HepG2 (cell line): ENCODE measurements around the gene PKMYT1. TPM values are rescaled to one million over a fixed set of nuclear protein-coding genes. Genes with fewer than 3 reads are reported as not detected.

Experiments
- CBX2 ChIP-seq, 2 experiments: fragments of 200-600 bp in 1 of 2; sonication (generic); formaldehyde crosslinking in 1 of 2; IDR thresholded peaks; 2 replicates each; pipeline versions ENCODE4 v1.7.0 to v1.8.1; 2018 to 2022; ENCODE audit warnings: low read depth in 2 of 2, low read length in 1 of 2, mild to moderate bottlenecking in 1 of 2, missing genetic modification reagents in 1 of 2
- GLI4 ChIP-seq: sonication (generic); formaldehyde crosslinking; IDR thresholded peaks from 2 replicates; pipeline ENCODE4 v1.5.1; 2020; ENCODE audit warnings: missing genetic modification reagents, mild to moderate bottlenecking, moderate library complexity, borderline replicate concordance
- HMGXB4 ChIP-seq, 2 experiments: sonication (generic) in 1 of 2; formaldehyde crosslinking in 1 of 2; IDR thresholded peaks; 2 replicates each; pipeline versions ENCODE4 v1.4.0 to v1.6.1; 2018 to 2020; ENCODE audit warnings: missing genetic modification reagents in 2 of 2, borderline replicate concordance in 1 of 2, low read depth in 1 of 2, mild to moderate bottlenecking in 1 of 2, missing biosample characterization in 1 of 2
- HNRNPUL1 ChIP-seq: fragments of 200-400 bp; formaldehyde crosslinking; IDR thresholded peaks from 2 replicates; pipeline ENCODE4 v1.6.1; 2017; ENCODE audit warnings: low read depth, mild to moderate bottlenecking, low read length, moderate library complexity
- KAT7 ChIP-seq: IDR thresholded peaks from 2 replicates; pipeline ENCODE4 v1.6.1; 2018; ENCODE audit warnings: borderline replicate concordance, missing compliant biosample characterization
- KDM5B ChIP-seq: sonication (generic); formaldehyde crosslinking; IDR thresholded peaks from 2 replicates; pipeline ENCODE4 v1.4.0; 2020; ENCODE audit warnings: missing genetic modification reagents, mild to moderate bottlenecking, borderline replicate concordance
- MIER3 ChIP-seq: IDR thresholded peaks from 2 replicates; pipeline ENCODE4 v1.6.1; 2016; ENCODE audit warnings: missing compliant biosample characterization, borderline replicate concordance
- SMARCC2 ChIP-seq: fragments of 450-650 bp; IDR thresholded peaks from 2 replicates; pipeline ENCODE4 v1.6.1; 2017; ENCODE audit warnings: antibody characterized with exemption, mild to moderate bottlenecking
- TCF7L2 ChIP-seq: IDR thresholded peaks from 2 replicates; pipeline ENCODE4 v1.6.1; 2011; ENCODE audit warnings: mild to moderate bottlenecking, low read depth, low read length, moderate library complexity
- TIGD3 ChIP-seq: sonication (generic); formaldehyde crosslinking; IDR thresholded peaks from 2 replicates; pipeline ENCODE4 v1.5.1; 2020; ENCODE audit warnings: mild to moderate bottlenecking, missing genetic modification reagents, borderline replicate concordance
- ZBTB3 ChIP-seq: sonication (generic); formaldehyde crosslinking; IDR thresholded peaks from 2 replicates; pipeline ENCODE4 v1.4.0; 2020; ENCODE audit warnings: low read depth, mild to moderate bottlenecking, moderate library complexity, missing genetic modification reagents, borderline replicate concordance
- ZHX1 ChIP-seq: sonication (generic); formaldehyde crosslinking; IDR thresholded peaks from 2 replicates; pipeline ENCODE4 v1.8.1; 2022; ENCODE audit warnings: low read depth, mild to moderate bottlenecking, missing genetic modification reagents
- ZNF160 ChIP-seq: sonication (generic); formaldehyde crosslinking; IDR thresholded peaks from 2 replicates; pipeline ENCODE4 v1.8.0; 2022; ENCODE audit warnings: mild to moderate bottlenecking, inconsistent platforms, missing genetic modification reagents
- ZNF572 ChIP-seq: sonication (generic); formaldehyde crosslinking; IDR thresholded peaks from 2 replicates; pipeline ENCODE4 v1.5.1; 2020; ENCODE audit warnings: mild to moderate bottlenecking, missing genetic modification reagents
- ZNF672 ChIP-seq: sonication (generic); formaldehyde crosslinking; IDR thresholded peaks from 2 replicates; pipeline ENCODE4 v1.8.1; 2022; ENCODE audit warnings: missing genetic modification reagents
- ZNF691 ChIP-seq: sonication (generic); formaldehyde crosslinking; IDR thresholded peaks from 2 replicates; pipeline ENCODE4 v1.4.0; 2020; ENCODE audit warnings: missing genetic modification reagents, low read depth, mild to moderate bottlenecking, borderline replicate concordance
- ZNF713 ChIP-seq: sonication (generic); formaldehyde crosslinking; IDR thresholded peaks from 2 replicates; pipeline ENCODE4 v1.4.0; 2020; ENCODE audit warnings: mild to moderate bottlenecking, missing genetic modification reagents
- polyA plus RNA-seq, 8 experiments: library from polyadenylated mRNA; depleted of rRNA in 3 of 8; stranded (reverse) in 7 of 8; unstranded in 1 of 8; fragments of >200 nt; fragmentation: Illumina TruSeq in 4 of 8; extraction: Trizol in 4 of 8; gene quantifications; 2 replicates each; pipeline versions ENCODE4 v1.2.1 to v1.2.3, GENCODE V29; 2011 to 2016; ENCODE audit warnings: low read depth in 4 of 8, missing spikeins in 1 of 8, mixed read lengths in 1 of 8; ENCODE audit not compliant: insufficient read depth in 1 of 8
- total RNA-seq, 5 experiments: library from RNA; depleted of rRNA; stranded (reverse); fragments of >200 nt; fragmentation: Illumina TruSeq; extraction: Trizol; gene quantifications; 2 replicates each; pipeline ENCODE4 v1.2.3, GENCODE V29; 2016; ENCODE audit warnings: low read depth in 1 of 5
- TF ChIP-seq, protein P1 (sequence below): sonication (generic); formaldehyde crosslinking; IDR thresholded peaks from 2 replicates; pipeline ENCODE4 v1.4.0; 2020; ENCODE audit warnings: missing genetic modification reagents, borderline replicate concordance

Gene PKMYT1
- total and polyA plus RNA-seq, 2 of the 13 experiments (the other 11 are each of a cell fraction or from before 2014, with no cell fraction given), result 7.0 to 27.8 TPM

- peak; percentile 24 to 32; a peak in 3 of 4 replicates for TF ChIP-seq HMGXB4 (CRISPR knock-in tag; IDR thresholded peaks at IDR 0.05; ENCODE audit: borderline replicate concordance in 1 of 2, low read depth in 1 of 2)
- TF ChIP-seq ZNF713 (CRISPR knock-in tag), result no peak
- no peak for TF ChIP-seq GLI4 (CRISPR knock-in tag)
- TF ChIP-seq TIGD3 (CRISPR knock-in tag), result no peak
- no peak for TF ChIP-seq MIER3
- no peak for TF ChIP-seq ZHX1 (CRISPR knock-in tag)
- no peak for TF ChIP-seq ZNF572 (CRISPR knock-in tag)
- TF ChIP-seq HNRNPUL1, result no peak
- TF ChIP-seq CBX2 (IDR thresholded peaks at IDR 0.05; ENCODE audit: low read depth, low read length), result no peak
- TF ChIP-seq CBX2 (CRISPR knock-in tag; IDR thresholded peaks at IDR 0.05; ENCODE audit: low read depth), result no peak
- TF ChIP-seq KAT7, result no peak
- TF ChIP-seq SMARCC2, result no peak
- TF ChIP-seq KDM5B (CRISPR knock-in tag), result no peak
- no peak for TF ChIP-seq ZBTB3 (CRISPR knock-in tag)
- TF ChIP-seq, protein P1, sequence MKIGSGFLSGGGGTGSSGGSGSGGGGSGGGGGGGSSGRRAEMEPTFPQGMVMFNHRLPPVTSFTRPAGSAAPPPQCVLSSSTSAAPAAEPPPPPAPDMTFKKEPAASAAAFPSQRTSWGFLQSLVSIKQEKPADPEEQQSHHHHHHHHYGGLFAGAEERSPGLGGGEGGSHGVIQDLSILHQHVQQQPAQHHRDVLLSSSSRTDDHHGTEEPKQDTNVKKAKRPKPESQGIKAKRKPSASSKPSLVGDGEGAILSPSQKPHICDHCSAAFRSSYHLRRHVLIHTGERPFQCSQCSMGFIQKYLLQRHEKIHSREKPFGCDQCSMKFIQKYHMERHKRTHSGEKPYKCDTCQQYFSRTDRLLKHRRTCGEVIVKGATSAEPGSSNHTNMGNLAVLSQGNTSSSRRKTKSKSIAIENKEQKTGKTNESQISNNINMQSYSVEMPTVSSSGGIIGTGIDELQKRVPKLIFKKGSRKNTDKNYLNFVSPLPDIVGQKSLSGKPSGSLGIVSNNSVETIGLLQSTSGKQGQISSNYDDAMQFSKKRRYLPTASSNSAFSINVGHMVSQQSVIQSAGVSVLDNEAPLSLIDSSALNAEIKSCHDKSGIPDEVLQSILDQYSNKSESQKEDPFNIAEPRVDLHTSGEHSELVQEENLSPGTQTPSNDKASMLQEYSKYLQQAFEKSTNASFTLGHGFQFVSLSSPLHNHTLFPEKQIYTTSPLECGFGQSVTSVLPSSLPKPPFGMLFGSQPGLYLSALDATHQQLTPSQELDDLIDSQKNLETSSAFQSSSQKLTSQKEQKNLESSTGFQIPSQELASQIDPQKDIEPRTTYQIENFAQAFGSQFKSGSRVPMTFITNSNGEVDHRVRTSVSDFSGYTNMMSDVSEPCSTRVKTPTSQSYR, result peak; percentile 62; the same call in 1 of the 2 replicates
- no peak for TF ChIP-seq ZNF672 (CRISPR knock-in tag)
- TF ChIP-seq TCF7L2, result no peak
- TF ChIP-seq ZNF160 (CRISPR knock-in tag), result no peak
- no peak for TF ChIP-seq ZNF691 (CRISPR knock-in tag)
Measured at GRCh38 chr16:3017794-3018506, 37.7 kb upstream of the PKMYT1 start, which contains the start of gene CLDN6 (continued).
